H9 (cell line): ENCODE measurements around the gene SUPT20H. TPM values are rescaled to one million over a fixed set of nuclear protein-coding genes. Genes with fewer than 3 reads are reported as not detected.

Experiments used
- DNase-seq: peaks from one replicate; pipeline ENCODE4 v3.0.0-alpha.2; 2017
- H2AFZ ChIP-seq: one replicate; pipeline ENCODE4 v1.6.1; 2013; ENCODE audit warnings: mild to moderate bottlenecking, low read length, control low read depth, moderate library complexity
- H2AK5ac ChIP-seq: 2 replicates; pipeline ENCODE4 v1.6.1; 2013; ENCODE audit warnings: low read length, control low read depth, mixed read lengths; ENCODE audit not compliant: insufficient read length
- H2BK120ac ChIP-seq: one replicate; pipeline ENCODE4 v1.6.1; 2013; ENCODE audit warnings: low read depth, mild to moderate bottlenecking, low read length, control low read depth, inconsistent platforms; ENCODE audit not compliant: poor library complexity, severe bottlenecking
- H2BK12ac ChIP-seq: 2 replicates; pipeline ENCODE4 v1.6.1; 2013; ENCODE audit warnings: low read length, control low read depth, mixed read lengths, low read depth; ENCODE audit not compliant: insufficient read length
- H2BK15ac ChIP-seq: 2 replicates; pipeline ENCODE4 v1.6.1; 2013; ENCODE audit warnings: low read depth, low read length, control low read depth
- H2BK20ac ChIP-seq: one replicate; pipeline ENCODE4 v1.6.1; 2013; ENCODE audit warnings: low read depth, mild to moderate bottlenecking, low read length, control low read depth, inconsistent platforms; ENCODE audit not compliant: poor library complexity, severe bottlenecking
- H2BK5ac ChIP-seq: 2 replicates; pipeline ENCODE4 v1.6.1; 2013; ENCODE audit warnings: low read length, control low read depth, mixed read lengths; ENCODE audit not compliant: insufficient read length
- H3K14ac ChIP-seq: 2 replicates; pipeline ENCODE4 v1.6.1; 2013; ENCODE audit warnings: low read length, control low read depth; ENCODE audit not compliant: insufficient read depth
- H3K18ac ChIP-seq: 2 replicates; pipeline ENCODE4 v1.6.1; 2013; ENCODE audit warnings: low read depth, mild to moderate bottlenecking, mixed read lengths, low read length, control low read depth; ENCODE audit not compliant: insufficient read length
- H3K23ac ChIP-seq: 2 replicates; pipeline ENCODE4 v1.6.1; 2013; ENCODE audit warnings: low read length, control low read depth, mixed read lengths, low read depth; ENCODE audit not compliant: insufficient read length
- H3K23me2 ChIP-seq: 2 replicates; pipeline ENCODE4 v1.6.1; 2013; ENCODE audit warnings: low read depth, mild to moderate bottlenecking, mixed read lengths, low read length, control low read depth; ENCODE audit not compliant: insufficient read length, poor library complexity, severe bottlenecking
- H3K27ac ChIP-seq: 2 replicates; pipeline ENCODE4 v1.5.1; 2013; ENCODE audit warnings: low read length, control low read depth, mixed read lengths, low read depth; ENCODE audit not compliant: insufficient read length
- H3K27me3 ChIP-seq: 2 replicates; pipeline ENCODE4 v1.6.1; 2013; ENCODE audit warnings: low read length, control low read depth, inconsistent platforms; ENCODE audit not compliant: insufficient read depth
- H3K4ac ChIP-seq: 2 replicates; pipeline ENCODE4 v1.6.1; 2013; ENCODE audit warnings: low read depth, mild to moderate bottlenecking, control low read depth, inconsistent platforms, low read length, moderate library complexity
- H3K4me1 ChIP-seq: 2 replicates; pipeline ENCODE4 v1.6.1; 2013; ENCODE audit warnings: low read length, control low read depth, inconsistent platforms; ENCODE audit not compliant: insufficient read depth
- H3K4me2 ChIP-seq: 2 replicates; pipeline ENCODE4 v1.6.1; 2013; ENCODE audit warnings: low read length, control low read depth, mixed read lengths; ENCODE audit not compliant: insufficient read length, insufficient read depth
- H3K56ac ChIP-seq: 2 replicates; pipeline ENCODE4 v1.6.1; 2013; ENCODE audit warnings: low read depth, mild to moderate bottlenecking, mixed read lengths, low read length, control low read depth; ENCODE audit not compliant: insufficient read length
- H3K79me1 ChIP-seq: 2 replicates; pipeline ENCODE4 v1.6.1; 2013; ENCODE audit warnings: low read depth, mild to moderate bottlenecking, moderate library complexity, low read length, control low read depth, inconsistent platforms; ENCODE audit not compliant: insufficient read depth, poor library complexity, severe bottlenecking
- H3K79me2 ChIP-seq: 2 replicates; pipeline ENCODE4 v1.6.1; 2013; ENCODE audit warnings: low read length, control low read depth, inconsistent platforms; ENCODE audit not compliant: insufficient read depth
- H3K9ac ChIP-seq: 2 replicates; pipeline ENCODE4 v1.6.1; 2013; ENCODE audit warnings: low read length, control low read depth, mixed read lengths; ENCODE audit not compliant: insufficient read length; ENCODE audit errors: extremely low read depth
- H3K9me3 ChIP-seq: one replicate; pipeline ENCODE4 v1.6.1; 2013; ENCODE audit warnings: low read depth, low read length, inconsistent platforms; ENCODE audit not compliant: control insufficient read depth
- H3T11ph ChIP-seq: one replicate; pipeline ENCODE4 v1.6.1; 2013; ENCODE audit warnings: mild to moderate bottlenecking, low read length, control low read depth, inconsistent platforms
- H4K20me1 ChIP-seq: one replicate; pipeline ENCODE4 v1.6.1; 2013; ENCODE audit not compliant: control insufficient read depth, insufficient read length, insufficient read depth
- H4K5ac ChIP-seq: 2 replicates; pipeline ENCODE4 v1.6.1; 2013; ENCODE audit warnings: low read depth, mild to moderate bottlenecking, mixed read lengths, low read length, control low read depth; ENCODE audit not compliant: insufficient read length
- H4K8ac ChIP-seq: replicated peaks from 2 replicates; pipeline ENCODE4 v1.6.1; 2013; ENCODE audit warnings: low read length, control low read depth, mixed read lengths, low read depth; ENCODE audit not compliant: insufficient read length
- H4K91ac ChIP-seq: 2 replicates; pipeline ENCODE4 v1.6.1; 2013; ENCODE audit warnings: low read depth, mild to moderate bottlenecking, moderate library complexity, mixed read lengths, low read length, control low read depth; ENCODE audit not compliant: insufficient read length
- H3K27ac Mint-ChIP-seq, 3 experiments: 2 replicates in 2 of 3; 3 replicates in 1 of 3; pipeline ENCODE4 v1.8.0; 2020 to 2021; ENCODE audit warnings: mixed read lengths in 3 of 3, mild to moderate bottlenecking in 1 of 3, moderate library complexity in 1 of 3
- H3K27me3 Mint-ChIP-seq: 2 replicates; pipeline ENCODE4 v1.8.0; 2021; ENCODE audit warnings: low read depth, mild to moderate bottlenecking, moderate library complexity, mixed read lengths
- H3K36me3 Mint-ChIP-seq, 3 experiments: 2 replicates in 2 of 3; 3 replicates in 1 of 3; pipeline ENCODE4 v1.8.0; 2020 to 2021; ENCODE audit warnings: low read depth in 3 of 3, mixed read lengths in 3 of 3; ENCODE audit not compliant: insufficient read depth in 1 of 3
- H3K4me1 Mint-ChIP-seq, 2 experiments: 2 replicates each; pipeline ENCODE4 v1.8.0; 2020; ENCODE audit warnings: mixed read lengths in 2 of 2
- H3K4me3 Mint-ChIP-seq, 2 experiments: 2 replicates in 1 of 2; 3 replicates in 1 of 2; pipeline ENCODE4 v1.8.0; 2020 to 2021; ENCODE audit warnings: mild to moderate bottlenecking in 2 of 2, mixed read lengths in 2 of 2, moderate library complexity in 1 of 2
- H3K9me3 Mint-ChIP-seq, 2 experiments: 2 replicates in 1 of 2; 3 replicates in 1 of 2; pipeline ENCODE4 v1.8.0; 2020; ENCODE audit warnings: mild to moderate bottlenecking in 2 of 2, mixed read lengths in 2 of 2, moderate library complexity in 1 of 2
- CTCF ChIP-seq: fragments of 200-600 bp; sonication (generic); conservative IDR thresholded peaks from 3 replicates; pipeline ENCODE4 v1.8.0; 2021; ENCODE audit warnings: antibody characterized with exemption, mild to moderate bottlenecking
- WGBS: extraction: QIAGEN DNeasy Blood & Tissue Kit; methylation state at CpG from one replicate; pipeline ENCODE4 v1.1.7; 2013; ENCODE audit warnings: missing lambda C conversion rate, low lambda C conversion rate, mixed read lengths; ENCODE audit not compliant: insufficient read length; ENCODE audit errors: extremely low coverage; 5-methylcytosine and 5-hydroxymethylcytosine counted together
- total RNA-seq: library from RNA; stranded (reverse); gene quantifications from 2 replicates; pipeline ENCODE4 v1.2.1, GENCODE V29; 2021

SUPT20H gene
- total RNA-seq, 1 experiment from 2014 or later, result 59.5 TPM

GRCh38 chr13:37107456-37107855 lies 48.0 kb upstream of the SUPT20H start:
- Histone ChIP-seq H4K8ac (no peak overlapping the region), H4K20me1 (no peaks in the 10 kb centered on the region), H2BK12ac (no peak overlapping the region), H3K9ac (no peak overlapping the region), H3K18ac (no peak overlapping the region), H3K14ac (no peak overlapping the region), H4K5ac (no peak overlapping the region), H3K23ac (no peak overlapping the region), H3T11ph (no peak overlapping the region), H2BK20ac (no peak overlapping the region), H3K79me1 (no peaks in the 10 kb centered on the region), H2BK15ac (no peak overlapping the region), H3K27me3 (no peaks in the 10 kb centered on the region), H3K4me2 (no peak overlapping the region), H3K9me3 (no peaks in the 10 kb centered on the region), H2AFZ (no peak overlapping the region), H3K23me2 (no peaks in the 10 kb centered on the region), H3K4ac (no peak overlapping the region), H3K79me2 (no peaks in the 10 kb centered on the region), H3K4me1 (peaks cover 3% of the 10 kb centered on the region; the same call in 1 of the 2 replicates), H4K91ac (no peak overlapping the region), H3K56ac (no peak overlapping the region), H2BK5ac (no peak overlapping the region), H3K27ac (no peak overlapping the region), H2AK5ac (no peak overlapping the region), H2BK120ac (no peak overlapping the region)
- H3K36me3 Mint-ChIP-seq, result peaks cover 0 to 6% (median 0%) of the 10 kb centered on the region in 3 experiments; a peak in 2 of 7 replicates
- H3K4me1 Mint-ChIP-seq, result peaks cover 25 to 26% of the 10 kb centered on the region in 2 experiments
- no peak overlapping the region for H3K4me3 Mint-ChIP-seq
- H3K27me3 Mint-ChIP-seq, result no peaks in the 10 kb centered on the region
- DNase-seq, result no peak
- peaks cover 2 to 4% of the 10 kb centered on the region in 2 experiments; a peak in 2 of 5 replicates for H3K9me3 Mint-ChIP-seq
- no peak for TF ChIP-seq CTCF
- WGBS, result no CpG with 5 or more reads among the region's 4 CpGs
- H3K27ac Mint-ChIP-seq, result no peak overlapping the region
